Inferior parietal cortex (tissue), 1 donor: ENCODE measurements around the gene ZBP1.

ENCODE experiments used
- DNase-seq: peaks from one replicate; pipeline ENCODE4 v3.0.0-alpha.2; 2016; ENCODE audit errors: extremely low spot score

ZBP1 gene

GRCh38 chr20:57558614-57559288 is 61.5 kb downstream of the ZBP1 start:
- DNase-seq = no peak

- no peak for DNase-seq
These were observed 62.2 kb downstream of the ZBP1 start for GRCh38 chr20:57557926-57558613.

- no peak for DNase-seq
These were observed 63.3 kb downstream of the ZBP1 start for GRCh38 chr20:57556980-57557274.

- no peak for DNase-seq
These were observed 64.6 kb downstream of the ZBP1 start for GRCh38 chr20:57555457-57556184.
